ENCODE results near the gene ADARB2.
"Not testable (repeated sequence)": the region's sequence is repeated elsewhere in the genome, so short reads cannot be mapped to it uniquely, and the experiment has no call there.

ADARB2 gene

GRCh38 chr10:1255118-1255517 lies 482.2 kb downstream of the ADARB2 start:
- DNase-seq (ENCODE audit: low read depth): no peak

GRCh38 chr10:1253523-1254353 lies 483.6 kb downstream of the ADARB2 start:
- no peak for DNase-seq (ENCODE audit: low read depth)

- no peak for DNase-seq (ENCODE audit: low read depth)
Measured at GRCh38 chr10:1251769-1252168, 485.6 kb downstream of the ADARB2 start.

- DNase-seq (ENCODE audit: low read depth): no peak
Measured at GRCh38 chr10:1249142-1249920, 488.0 kb downstream of the ADARB2 start.

- DNase-seq (ENCODE audit: low read depth): not testable (repeated sequence)
Measured at GRCh38 chr10:1248262-1248630, 489.1 kb downstream of the ADARB2 start.

- no peak for DNase-seq (ENCODE audit: low read depth)
Measured at GRCh38 chr10:1247598-1248261, 489.6 kb downstream of the ADARB2 start.

- no peak for DNase-seq (ENCODE audit: low read depth)
Measured at GRCh38 chr10:1244493-1244892, 492.8 kb downstream of the ADARB2 start.

GRCh38 chr10:1243486-1244234 lies 493.7 kb downstream of the ADARB2 start:
- DNase-seq (ENCODE audit: low read depth): no peak

GRCh38 chr10:1242975-1243374 lies 494.4 kb downstream of the ADARB2 start:
- no peak for DNase-seq (ENCODE audit: low read depth)

- no peak for DNase-seq (ENCODE audit: low read depth)
Measured at GRCh38 chr10:1241973-1242935, 495.1 kb downstream of the ADARB2 start.

- no peak for DNase-seq (ENCODE audit: low read depth)
Measured at GRCh38 chr10:1241322-1241890, 495.9 kb downstream of the ADARB2 start.

- DNase-seq (ENCODE audit: low read depth): no peak
Measured at GRCh38 chr10:1240341-1240775, 497.0 kb downstream of the ADARB2 start.

GRCh38 chr10:1233031-1233430 lies 504.3 kb downstream of the ADARB2 start:
- DNase-seq (ENCODE audit: low read depth): no peak

- DNase-seq (ENCODE audit: low read depth): no peak
Measured at GRCh38 chr10:1232164-1232911, 505.0 kb downstream of the ADARB2 start.

GRCh38 chr10:1230592-1231275 lies 506.6 kb downstream of the ADARB2 start:
- DNase-seq (ENCODE audit: low read depth): no peak

GRCh38 chr10:1230138-1230537 lies 507.2 kb downstream of the ADARB2 start:
- DNase-seq (ENCODE audit: low read depth): no peak

GRCh38 chr10:1229574-1229973 lies 507.8 kb downstream of the ADARB2 start:
- DNase-seq (ENCODE audit: low read depth): no peak

- DNase-seq (ENCODE audit: low read depth): no peak
Measured at GRCh38 chr10:1229116-1229515, 508.2 kb downstream of the ADARB2 start.

GRCh38 chr10:1228467-1228975 lies 508.8 kb downstream of the ADARB2 start:
- DNase-seq (ENCODE audit: low read depth): no peak

Data from fibroblast of gingiva (primary cell).